HG02981 (cell line): ENCODE data around the gene CCM2.

Source experiments
- ATAC-seq: cut with Tn5 transposase; IDR thresholded peaks from one replicate; pipeline ENCODE4 v1.9.1; 2021; ENCODE audit warnings: mild to moderate bottlenecking, moderate library complexity; ENCODE audit not compliant: unreplicated experiment

The CCM2 gene

GRCh38 chr7:44969049-44969700 lies 30.8 kb upstream of the CCM2 start:
- ATAC-seq: no peak

GRCh38 chr7:44969701-44970522 lies 30.1 kb upstream of the CCM2 start:
- ATAC-seq: no peak

DNA sequence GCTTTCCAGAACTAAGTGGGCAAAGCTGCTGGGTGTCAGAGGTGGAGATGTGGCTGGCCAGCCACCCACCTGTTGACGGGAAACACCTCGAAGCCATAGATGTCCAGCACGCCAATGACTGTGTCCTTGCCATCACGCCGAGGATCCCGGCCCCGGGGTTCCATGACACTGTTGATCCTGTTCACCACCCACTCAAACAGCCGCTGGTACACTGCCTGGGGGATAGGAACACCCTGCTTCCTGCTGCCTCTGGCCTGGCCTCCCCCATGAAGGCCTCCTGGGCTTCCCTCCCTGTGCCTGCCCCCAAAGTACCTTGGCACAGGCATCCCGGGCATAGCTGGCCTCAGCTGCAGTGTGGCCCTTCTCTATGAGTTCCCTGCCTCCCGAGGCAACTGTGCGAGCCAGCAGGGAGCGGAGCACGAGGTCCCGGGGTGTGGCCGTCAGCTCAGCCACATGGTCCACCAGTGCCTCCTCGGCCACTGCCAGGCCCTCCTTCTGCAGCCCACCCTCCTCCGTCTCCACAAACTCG lies 29.4 kb upstream of the CCM2 start:
- ATAC-seq: no peak

DNA sequence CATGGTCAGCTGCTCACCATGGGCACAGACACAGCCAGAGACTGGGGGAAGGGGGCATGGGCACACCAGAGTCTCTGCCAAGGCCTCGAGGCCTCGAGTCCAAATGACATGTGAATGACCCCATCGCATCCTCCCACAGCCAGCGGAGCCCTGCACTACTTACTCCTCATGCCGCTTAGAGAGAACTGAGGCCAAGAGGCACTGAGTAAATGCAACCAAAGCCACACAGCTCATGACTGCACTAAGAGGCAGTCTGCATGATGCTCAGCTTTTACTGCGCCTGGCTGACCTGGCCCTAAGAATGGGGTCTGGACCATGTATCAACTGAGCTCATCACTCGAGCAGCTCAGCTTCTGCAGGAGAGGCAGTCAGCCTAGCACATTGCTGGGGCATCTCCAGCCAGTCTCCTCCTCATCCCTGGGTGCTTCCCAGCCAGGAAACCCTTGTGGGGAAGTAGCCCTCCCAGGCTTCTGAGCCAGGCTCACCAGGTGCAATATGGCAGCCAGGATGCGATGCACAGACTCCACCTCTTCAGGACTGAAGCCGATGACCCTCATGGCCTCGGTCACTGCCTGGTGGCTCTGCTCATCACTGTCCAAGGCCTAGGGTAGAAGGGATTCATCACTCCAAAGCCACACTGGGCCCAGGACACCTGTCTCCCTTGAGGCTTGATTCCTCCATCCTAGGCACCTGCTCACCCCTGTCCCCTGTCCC lies 28.7 kb upstream of the CCM2 start:
- no peak for ATAC-seq

DNA sequence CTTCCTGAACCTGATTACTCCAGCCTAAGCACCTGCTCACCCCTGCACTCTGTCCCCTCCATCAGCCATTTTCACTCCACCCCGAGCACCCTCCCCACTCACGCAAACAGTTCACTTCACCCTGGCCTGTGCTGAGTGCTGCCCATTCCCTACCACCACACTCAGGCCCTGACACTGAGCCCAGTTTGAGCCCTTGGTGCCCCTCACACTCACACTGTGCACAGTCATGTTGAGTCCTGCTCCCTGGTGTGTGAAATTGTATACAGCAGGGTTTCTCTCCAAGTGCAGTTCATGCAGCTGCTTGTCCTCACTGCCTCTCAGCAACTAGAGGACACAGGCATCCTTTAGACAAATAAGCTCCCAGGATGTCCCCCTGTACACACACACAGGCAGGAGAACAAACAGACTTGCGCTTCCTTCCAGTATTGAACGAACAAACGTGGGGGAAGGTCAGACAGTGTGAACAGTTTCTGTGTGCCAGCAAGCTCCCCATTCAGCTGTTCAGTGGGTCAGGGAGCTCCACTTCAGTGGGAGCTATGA lies 28.0 kb upstream of the CCM2 start:
- no peak for ATAC-seq

- ATAC-seq: no peak
Observed at GRCh38 chr7:44972562-44972961, 27.4 kb upstream of the CCM2 start.

GRCh38 chr7:44973610-44974401 lies 26.2 kb upstream of the CCM2 start:
- no peak for ATAC-seq

DNA sequence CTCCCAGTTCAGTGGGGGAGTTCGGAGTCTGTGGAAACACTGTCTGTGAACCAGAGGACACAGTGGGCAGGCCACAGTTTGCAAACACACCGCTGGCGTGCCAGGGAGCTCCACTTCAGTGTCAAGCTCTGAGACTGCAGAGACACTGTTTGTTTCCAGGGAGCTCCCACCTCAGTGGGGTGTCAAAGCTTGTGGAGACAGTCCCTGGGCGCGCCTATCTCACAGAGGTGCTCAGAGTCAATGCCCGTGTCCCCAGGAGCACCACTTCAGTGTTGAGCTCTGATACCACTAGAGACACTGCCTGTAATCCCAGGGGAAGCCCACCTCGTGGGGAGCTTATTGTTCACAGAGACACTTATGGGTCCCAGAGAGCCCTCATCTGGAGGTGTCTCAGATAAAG lies 25.5 kb upstream of the CCM2 start:
- ATAC-seq: no peak

DNA sequence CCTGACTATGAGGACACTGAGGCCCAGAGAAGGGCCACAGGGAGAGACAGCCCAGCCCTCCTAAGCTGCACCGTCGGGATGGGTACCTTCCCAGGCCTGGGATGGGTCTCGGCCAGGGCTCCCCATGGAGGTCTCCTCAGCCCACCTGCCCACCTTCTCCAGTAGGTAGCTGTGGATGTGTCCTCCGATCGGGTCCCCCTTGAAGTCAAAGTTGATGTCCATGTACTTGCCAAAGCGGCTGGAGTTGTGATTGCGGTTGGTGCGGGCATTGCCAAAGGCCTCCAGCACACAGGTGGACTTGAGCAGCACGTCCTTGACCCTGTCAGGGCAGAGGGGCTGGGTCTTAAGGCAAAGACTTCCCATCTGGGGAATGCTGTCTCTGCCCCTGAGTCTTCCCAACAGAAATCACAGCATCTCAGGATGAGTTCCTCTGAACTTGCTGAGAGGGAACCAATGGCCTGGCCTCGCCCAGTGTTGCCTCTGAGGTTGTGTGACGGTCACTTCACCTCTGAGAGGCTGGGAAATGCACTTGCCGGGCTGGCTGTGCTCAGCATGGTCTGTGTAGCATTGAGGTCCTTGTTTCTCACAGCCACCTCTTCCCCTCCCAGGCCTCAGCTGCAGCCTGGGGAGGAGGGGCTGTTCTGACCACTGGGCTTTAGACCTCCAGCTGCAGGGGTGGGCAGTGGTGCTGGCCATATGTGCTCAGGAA lies 24.5 kb upstream of the CCM2 start:
- no peak for ATAC-seq

DNA sequence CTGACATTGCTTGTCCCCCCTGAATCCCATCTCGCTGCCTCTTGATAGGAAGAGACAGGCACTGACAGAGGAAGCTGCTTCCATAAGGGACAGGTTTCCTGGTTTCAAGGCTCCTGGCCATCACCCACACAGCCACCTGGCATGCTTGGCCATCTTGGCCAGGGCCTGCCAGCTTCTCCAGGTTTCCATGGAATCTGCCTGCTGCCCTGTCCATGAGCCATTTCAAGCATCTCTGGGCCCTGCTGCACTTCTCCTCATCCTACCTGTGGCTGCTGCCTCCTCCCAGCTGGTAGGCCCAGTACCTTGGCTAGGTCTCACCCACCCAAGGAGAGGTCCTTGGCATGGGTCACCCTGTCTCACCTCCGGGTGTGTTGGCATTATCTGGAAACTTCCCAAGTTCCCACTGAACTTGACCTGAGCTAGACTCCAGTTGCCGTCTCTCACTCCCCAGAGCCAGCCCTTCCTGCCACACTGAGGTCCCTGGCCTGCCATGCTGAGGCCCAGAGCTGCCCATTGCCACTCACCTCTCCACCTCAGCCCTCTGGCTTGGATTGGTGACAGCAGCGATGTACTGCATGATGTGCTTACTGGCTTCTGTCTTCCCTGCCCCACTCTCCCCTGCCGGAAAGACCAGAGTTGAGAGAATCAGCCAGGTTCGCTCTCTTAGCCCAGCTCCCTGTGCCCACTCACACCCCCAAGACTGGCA lies 23.8 kb upstream of the CCM2 start:
- no peak for ATAC-seq

GRCh38 chr7:44976746-44977196 lies 23.2 kb upstream of the CCM2 start:
- ATAC-seq: no peak

GRCh38 chr7:44977304-44977958 lies 22.6 kb upstream of the CCM2 start:
- no peak for ATAC-seq

- ATAC-seq: no peak
Observed at GRCh38 chr7:44977959-44978335, 22.1 kb upstream of the CCM2 start.

DNA sequence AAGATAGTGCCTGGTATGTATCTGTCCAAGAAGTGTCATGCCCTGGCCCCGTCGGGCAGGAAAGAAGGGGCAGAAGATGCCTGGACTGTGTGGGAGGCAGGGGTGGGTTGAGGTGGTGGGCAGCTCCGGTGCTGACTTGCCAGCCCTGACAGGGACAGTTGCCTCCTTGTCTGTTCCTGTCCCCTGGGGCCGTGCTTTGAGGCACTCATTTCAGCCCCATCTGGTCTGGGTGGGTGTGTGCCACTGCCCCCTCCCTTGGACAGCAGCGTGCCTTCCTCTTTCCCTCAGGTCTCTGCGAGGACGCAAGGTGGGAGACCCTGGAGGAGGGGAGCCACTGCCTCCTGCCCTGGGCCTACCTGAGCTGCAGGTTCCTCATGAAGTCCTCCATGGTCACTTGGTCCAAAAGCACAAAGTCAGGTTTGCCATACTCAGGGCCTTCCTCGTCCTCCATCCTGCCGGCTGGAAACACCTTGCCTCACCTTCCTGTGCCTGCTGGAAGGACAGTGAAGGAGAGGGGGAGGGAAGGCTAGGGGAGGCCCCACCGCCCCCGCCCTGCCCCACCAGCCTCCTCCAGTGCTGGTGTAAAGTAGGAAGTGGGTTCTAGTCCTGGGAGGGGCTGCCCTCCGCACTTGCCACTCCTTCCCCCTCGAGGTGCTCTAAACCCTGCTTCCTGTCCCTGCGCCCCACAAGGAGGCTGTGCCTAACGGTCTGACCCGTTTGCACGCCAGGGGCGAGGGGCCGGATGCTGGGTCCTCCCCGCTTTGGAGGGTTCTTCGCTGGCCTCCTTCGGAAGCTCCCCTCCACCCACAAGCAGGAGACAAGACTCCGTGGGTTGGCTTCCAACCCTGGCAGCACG lies 21.3 kb upstream of the CCM2 start, which contains the start of gene MYO1G:
Gene MYO1G (minus strand): TSS at position 505 of the 856 bp plus-strand sequence. CDS start 54 bp downstream, at position 451.
- peak; percentile 62 for ATAC-seq

DNA sequence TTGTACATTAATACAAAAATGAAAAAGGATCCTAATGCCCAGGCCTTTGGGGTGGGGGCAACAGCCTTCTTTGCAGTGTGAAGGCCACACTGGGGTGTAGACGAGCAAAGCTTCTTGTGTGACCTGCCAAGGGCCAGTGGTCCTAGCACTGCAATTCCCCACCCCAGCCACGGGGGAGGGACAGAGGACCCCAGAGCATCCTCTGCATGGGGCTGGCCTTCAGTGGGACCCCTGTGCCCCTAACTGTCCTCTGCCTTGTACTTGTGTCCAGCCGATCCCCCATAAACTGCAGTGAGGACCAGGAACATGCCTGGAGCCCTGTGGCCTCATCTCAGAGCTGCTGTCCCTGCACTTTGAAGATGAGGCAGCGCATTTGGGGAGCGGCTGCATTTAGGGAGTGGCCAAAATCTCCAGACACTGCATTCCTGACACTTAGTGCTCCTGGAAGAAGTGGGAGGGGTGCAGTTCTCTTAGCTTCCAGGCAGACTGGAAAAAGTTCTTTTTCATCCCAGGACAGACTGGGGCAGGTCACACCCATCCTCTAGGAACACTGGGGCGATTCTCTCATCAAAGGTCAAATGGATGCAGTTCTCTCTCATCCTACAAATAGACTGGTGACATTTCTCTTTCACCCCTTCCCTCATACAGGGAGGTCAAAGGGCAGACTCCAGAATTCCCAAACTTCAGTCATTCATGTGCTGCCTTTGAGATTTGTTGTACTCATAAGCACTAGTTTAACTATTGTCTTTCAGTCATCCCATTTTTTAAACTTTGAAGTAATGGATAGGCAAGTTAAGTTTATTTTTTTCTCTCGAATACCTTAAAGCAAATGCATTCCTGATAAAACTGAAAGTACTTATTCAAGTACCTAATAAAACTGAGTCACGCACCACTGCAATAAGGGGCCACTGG lies 20.3 kb upstream of the CCM2 start:
- ATAC-seq: peak; percentile 14

DNA sequence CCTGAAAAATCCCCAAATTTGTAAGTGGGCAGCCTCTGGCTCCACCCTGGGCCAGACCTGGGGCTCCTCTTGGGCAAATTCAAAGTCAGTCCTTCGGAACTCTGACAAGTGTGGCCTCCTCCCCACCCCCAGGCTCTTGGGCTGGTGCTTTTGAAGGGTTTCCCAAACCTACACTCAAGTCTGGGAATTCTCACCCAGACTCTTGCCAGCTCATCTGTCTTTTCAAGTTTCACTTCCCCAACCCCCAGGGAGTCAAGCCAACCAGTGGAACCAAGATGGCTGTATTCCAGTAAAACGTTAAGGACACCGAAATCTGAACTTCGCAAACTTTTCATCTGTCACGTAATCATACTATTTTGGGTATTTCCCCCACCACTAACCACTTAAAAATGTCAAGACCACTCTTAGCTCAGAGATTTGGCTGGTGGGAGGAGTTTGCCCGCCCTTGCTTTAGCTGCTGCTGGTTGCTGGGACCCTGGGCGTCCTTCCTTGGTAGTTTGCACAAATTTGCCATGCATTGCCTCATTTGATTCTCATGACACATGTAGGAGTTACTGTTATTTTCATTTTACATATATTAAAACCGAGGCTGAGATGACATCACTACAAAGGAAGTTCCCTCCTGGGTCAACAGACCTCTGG lies 19.5 kb upstream of the CCM2 start:
- ATAC-seq: peak; percentile 54
